EL (cell line): ENCODE measurements around the gene GUCY1A1.

ENCODE experiments used
- DNase-seq: peaks from one replicate; pipeline ENCODE4 v3.0.0-alpha.2; 2016

The GUCY1A1 gene

DNA sequence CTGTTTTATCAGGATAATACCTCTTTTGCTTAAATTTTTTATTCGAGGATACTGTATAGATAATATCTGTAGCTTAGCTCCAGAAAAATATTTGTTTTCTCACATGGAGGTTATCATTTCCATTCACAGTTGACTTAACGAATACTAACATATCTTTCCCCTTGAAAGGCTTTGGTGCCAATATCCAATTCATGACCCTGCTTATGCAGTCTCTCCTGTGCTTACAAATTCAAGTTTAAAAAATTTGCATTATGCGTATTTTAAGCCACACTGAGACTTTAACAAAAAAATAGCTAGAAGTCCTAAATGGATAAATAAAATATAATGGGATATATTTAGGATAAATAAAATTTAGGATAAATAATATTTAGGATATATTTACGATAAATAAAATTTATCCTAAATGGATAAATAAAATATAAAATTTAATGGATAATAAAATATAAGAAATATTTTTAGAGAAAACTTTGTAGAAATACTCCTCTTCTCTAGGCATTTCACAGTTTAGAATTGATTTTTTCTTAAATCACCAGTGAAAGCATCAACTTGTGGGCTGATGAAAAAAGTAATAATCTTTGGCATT, 114.7 kb downstream of the GUCY1A1 start:
- DNase-seq = no peak
